GM18508 (cell line): ENCODE measurements around the gene DPP9.
"Not testable (repeated sequence)": the region's sequence is repeated elsewhere in the genome, so short reads cannot be mapped to it uniquely, and the experiment has no call there.

ENCODE experiments used
- ATAC-seq: cut with Tn5 transposase; IDR thresholded peaks from one replicate; pipeline ENCODE4 v1.9.1; 2021; ENCODE audit warnings: moderate number of reproducible peaks; ENCODE audit not compliant: insufficient read depth, unreplicated experiment

The DPP9 gene

GRCh38 chr19:4692251-4693077, 31.2 kb downstream of the DPP9 start:
- ATAC-seq: no peak

DNA sequence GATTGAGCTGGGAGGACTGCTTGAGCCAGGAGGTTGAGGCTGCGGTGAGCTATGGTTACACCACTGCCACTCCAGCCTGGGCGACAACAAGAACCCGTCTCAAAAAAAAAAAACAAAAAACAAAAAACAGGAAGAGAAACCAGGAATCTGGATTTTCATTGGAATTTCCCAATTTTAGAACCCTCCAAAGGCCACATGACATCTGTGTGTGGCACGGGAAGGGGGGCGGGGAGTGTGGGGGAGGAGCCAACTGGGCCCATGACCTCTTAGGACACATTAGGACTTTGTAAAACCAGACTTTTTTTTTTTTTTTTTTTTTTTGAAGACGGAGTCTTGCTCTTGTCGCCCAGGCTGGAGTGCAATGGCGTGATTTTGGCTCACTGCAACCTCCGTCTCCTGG, 32.3 kb downstream of the DPP9 start:
- no peak for ATAC-seq

GRCh38 chr19:4690361-4690760, 33.3 kb downstream of the DPP9 start:
- ATAC-seq: no peak

- ATAC-seq: no peak
These were observed 34.2 kb downstream of the DPP9 start for GRCh38 chr19:4689403-4689802.

- no peak for ATAC-seq
These were observed 35.1 kb downstream of the DPP9 start for GRCh38 chr19:4688587-4688986.

DNA sequence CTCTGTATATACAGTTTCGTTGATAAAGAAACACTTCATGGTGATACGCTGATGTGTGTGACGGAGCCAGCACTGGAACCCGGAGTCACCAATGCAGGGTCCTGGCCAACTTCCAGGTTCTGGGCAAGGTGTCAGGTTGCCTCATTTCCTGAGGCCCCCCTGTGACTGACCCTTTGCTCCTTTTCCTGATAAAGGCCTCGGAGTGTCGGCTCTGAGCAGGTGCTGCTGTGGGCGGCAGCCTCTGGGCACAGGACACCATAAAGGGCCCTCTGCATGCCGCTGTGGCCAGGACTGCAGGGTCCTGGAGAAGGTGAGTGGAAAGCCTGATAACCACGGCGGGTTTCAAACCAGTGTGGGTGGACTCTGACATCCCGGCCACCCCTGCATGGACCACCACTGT, 36.2 kb downstream of the DPP9 start:
- no peak for ATAC-seq

GRCh38 chr19:4686700-4687099, 36.9 kb downstream of the DPP9 start:
- ATAC-seq: no peak

DNA sequence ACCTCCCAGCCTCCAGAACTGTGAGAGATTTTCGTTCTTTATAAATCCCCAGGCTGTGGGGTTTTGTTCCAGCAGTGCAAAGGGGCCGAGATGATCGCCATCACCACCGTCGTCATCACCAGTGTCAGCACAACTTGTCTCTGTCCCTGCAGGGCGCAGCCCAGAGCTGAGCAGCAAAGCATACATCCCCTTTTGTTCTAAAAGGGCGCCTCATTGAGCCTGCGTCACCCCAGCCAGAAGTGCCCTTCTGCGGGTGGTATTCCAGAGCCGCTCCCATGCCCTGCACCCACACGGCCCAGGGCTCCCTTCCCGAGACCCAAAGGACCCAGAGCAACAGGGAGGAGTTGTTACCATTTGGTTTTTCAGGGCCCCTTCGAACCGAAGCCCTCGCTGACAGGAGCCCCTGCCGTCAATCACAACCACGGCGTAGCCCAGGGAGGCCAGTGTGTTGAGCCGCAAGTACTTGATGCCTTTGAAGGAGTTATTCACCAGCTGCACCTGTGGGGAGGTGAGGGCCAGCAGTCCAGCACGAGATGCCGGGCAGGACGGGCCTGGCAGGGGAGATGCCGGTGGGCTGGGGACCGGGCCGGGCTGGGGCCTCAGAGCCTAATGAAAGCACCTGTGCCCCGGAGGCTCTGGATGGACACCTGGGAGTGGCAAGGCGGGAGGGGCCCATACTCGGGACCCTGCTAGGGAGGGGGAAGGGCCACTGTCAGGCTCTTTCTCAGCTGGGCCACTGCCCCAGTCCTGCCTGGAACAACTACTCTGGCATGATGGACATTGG, 39.1 kb downstream of the DPP9 start:
- ATAC-seq: no peak

- no peak for ATAC-seq
These were observed 41.0 kb downstream of the DPP9 start for GRCh38 chr19:4682417-4683200.

- not testable (repeated sequence) for ATAC-seq
These were observed 43.6 kb downstream of the DPP9 start for GRCh38 chr19:4680021-4680420.

DNA sequence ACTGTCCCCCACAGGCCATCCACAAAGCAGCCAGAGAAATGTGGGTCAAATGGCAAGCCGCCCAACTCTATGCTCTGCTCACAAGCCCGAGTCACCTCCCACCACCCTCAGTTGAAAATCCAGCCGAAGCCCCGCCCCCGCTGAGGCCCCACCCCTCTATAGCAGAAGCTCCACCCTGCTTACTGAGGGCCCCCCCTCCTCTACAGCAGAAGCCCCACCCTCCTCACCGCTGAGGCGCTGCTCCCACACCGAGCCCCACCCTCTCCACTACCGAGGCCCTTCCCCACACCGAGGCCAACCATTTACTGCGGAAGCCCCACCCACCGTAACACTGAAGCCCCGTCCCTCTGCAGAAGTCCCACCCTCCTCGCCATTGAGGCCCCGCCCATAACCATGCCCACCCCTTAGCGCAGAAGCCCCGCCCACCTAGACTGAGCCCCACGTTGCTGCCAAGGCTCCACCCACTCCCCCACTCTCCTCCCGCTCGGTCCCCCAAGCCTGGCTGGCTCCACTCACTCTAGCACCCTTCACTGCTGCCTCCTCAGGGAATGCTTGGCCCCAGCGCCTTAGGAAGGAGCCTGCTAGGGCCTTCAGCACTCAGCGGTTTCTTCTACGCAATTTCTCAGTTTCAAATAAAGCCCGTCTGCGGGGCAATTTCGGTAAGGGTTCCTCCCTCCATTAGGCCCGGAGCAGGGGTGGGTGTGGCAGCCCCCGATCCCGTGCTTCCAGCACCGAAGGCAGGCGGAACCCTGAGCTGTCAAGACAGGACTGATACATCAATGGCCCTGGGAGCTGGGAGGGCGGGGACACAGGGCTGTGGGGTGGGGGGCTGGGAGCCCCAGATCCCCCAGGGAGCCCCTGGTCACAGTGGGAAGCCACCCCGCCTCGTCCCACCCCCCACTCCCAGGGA, 44.5 kb downstream of the DPP9 start:
- no peak for ATAC-seq

GRCh38 chr19:4676955-4677731, 46.5 kb downstream of the DPP9 start:
- no peak for ATAC-seq

GRCh38 chr19:4675346-4675745, 48.3 kb downstream of the DPP9 start:
- ATAC-seq: no peak

GRCh38 chr19:4673726-4674125, 49.9 kb downstream of the DPP9 start:
- ATAC-seq: no peak

DNA sequence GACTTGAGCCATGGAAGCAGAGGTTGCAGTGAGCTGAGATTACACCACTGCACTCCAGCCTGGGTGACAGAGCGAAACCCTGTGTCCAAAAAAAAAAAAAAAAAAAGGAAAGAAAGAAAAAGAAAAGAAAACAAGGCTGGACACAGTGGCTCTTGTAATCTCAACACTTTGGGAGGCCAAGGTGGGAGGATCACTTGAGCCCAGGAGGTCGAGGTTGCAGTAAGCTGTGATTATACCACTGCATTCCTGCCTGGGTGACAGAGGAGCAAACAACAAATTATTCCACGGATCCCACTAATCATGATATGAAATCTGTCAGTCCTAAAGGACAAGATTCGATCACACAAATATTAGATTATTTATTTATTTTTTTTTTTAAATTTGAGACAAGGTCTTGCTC, 50.4 kb downstream of the DPP9 start:
- no peak for ATAC-seq

GRCh38 chr19:4671185-4671851, 52.3 kb downstream of the DPP9 start:
- no peak for ATAC-seq

- no peak for ATAC-seq
These were observed 53.7 kb downstream of the DPP9 start, which contains the start of gene MYDGF for GRCh38 chr19:4669723-4670480. MYDGF (minus strand) TSS chr19:4670342; CDS start chr19:4670334, 8 bp downstream.

GRCh38 chr19:4664642-4665041, 59.0 kb downstream of the DPP9 start:
- no peak for ATAC-seq
